ENCODE measurements around the gene GRIP1.

GRIP1 gene

GRCh38 chr12:66693901-66694513, 15.1 kb upstream of the GRIP1 start:
- peak; percentile 91 for FAIRE-seq
- TF ChIP-seq POLR2A (IDR thresholded peaks at IDR 0.05; ENCODE audit: low read depth, low read length), result no peak
- no peak for TF ChIP-seq TAF1 (IDR thresholded peaks at IDR 0.05; ENCODE audit: low read depth, low read length)
- TF ChIP-seq POU2F2 (IDR thresholded peaks at IDR 0.05; ENCODE audit: low read depth, low read length), result no peak
- TF ChIP-seq POLR2AphosphoS5 (IDR thresholded peaks at IDR 0.05; ENCODE audit: low read depth, low read length), result no peak
- no peak for TF ChIP-seq PAX5 (IDR thresholded peaks at IDR 0.05; ENCODE audit: insufficient read depth, low read length, severe bottlenecking)
- TF ChIP-seq SPI1 (IDR thresholded peaks at IDR 0.05; ENCODE audit: low read depth, low read length), result no peak

GRCh38 chr12:66692986-66693385, 14.1 kb upstream of the GRIP1 start:
- DNase-seq (ENCODE audit: insufficient read length, low spot score) (no peak), FAIRE-seq (no peak)
- TF ChIP-seq TAF1 (IDR thresholded peaks at IDR 0.05; ENCODE audit: low read depth, low read length) (no peak), POLR2A (IDR thresholded peaks at IDR 0.05; ENCODE audit: low read depth, low read length) (no peak), POU2F2 (IDR thresholded peaks at IDR 0.05; ENCODE audit: low read depth, low read length) (no peak), POLR2AphosphoS5 (IDR thresholded peaks at IDR 0.05; ENCODE audit: low read depth, low read length) (no peak)

More at GRCh38 chr12:66693901-66694513, 15.1 kb upstream of the GRIP1 start:
- peak; percentile 10 for DNase-seq (ENCODE audit: insufficient read length, low spot score)

GRCh38 chr12:66692170-66692569, 13.3 kb upstream of the GRIP1 start:
- TF ChIP-seq SPI1 (IDR thresholded peaks at IDR 0.05; ENCODE audit: low read depth, low read length), result peak; percentile 29
- no peak for TF ChIP-seq POU2F2 (IDR thresholded peaks at IDR 0.05; ENCODE audit: low read depth, low read length)
- no peak for TF ChIP-seq PAX5 (IDR thresholded peaks at IDR 0.05; ENCODE audit: insufficient read depth, low read length, severe bottlenecking)
- DNase-seq (ENCODE audit: insufficient read length, low spot score) (no peak), FAIRE-seq (peak; percentile 55)

GRCh38 chr12:66688846-66689439, 10.1 kb upstream of the GRIP1 start:
- TF ChIP-seq POU2F2 (IDR thresholded peaks at IDR 0.05; ENCODE audit: low read depth, low read length), result 0 out of 2 replicates have a peak, but pooled peaks have one; percentile 36
- no peak for TF ChIP-seq PAX5 (IDR thresholded peaks at IDR 0.05; ENCODE audit: insufficient read depth, low read length, severe bottlenecking)
- peak; percentile 95 for FAIRE-seq
- DNase-seq (ENCODE audit: insufficient read length, low spot score), result peak; percentile 10

GRCh38 chr12:66684222-66684621, 5.3 kb upstream of the GRIP1 start:
- DNase-seq (ENCODE audit: insufficient read length, low spot score) (no peak), FAIRE-seq (no peak)
- TF ChIP-seq POLR2A (IDR thresholded peaks at IDR 0.05; ENCODE audit: low read depth, low read length), result no peak
- TF ChIP-seq PAX5 (IDR thresholded peaks at IDR 0.05; ENCODE audit: insufficient read depth, low read length, severe bottlenecking), result no peak
- no peak for TF ChIP-seq POLR2AphosphoS5 (IDR thresholded peaks at IDR 0.05; ENCODE audit: low read depth, low read length)
- 0 out of 2 replicates have a peak, but pooled peaks have one; percentile 2 for TF ChIP-seq SPI1 (IDR thresholded peaks at IDR 0.05; ENCODE audit: low read depth, low read length)
- TF ChIP-seq TAF1 (IDR thresholded peaks at IDR 0.05; ENCODE audit: low read depth, low read length), result no peak
- no peak for TF ChIP-seq POU2F2 (IDR thresholded peaks at IDR 0.05; ENCODE audit: low read depth, low read length)

- DNase-seq (ENCODE audit: insufficient read length, low spot score) (no peak), FAIRE-seq (no peak)
- TF ChIP-seq POU2F2 (IDR thresholded peaks at IDR 0.05; ENCODE audit: low read depth, low read length) (no peak), PAX5 (IDR thresholded peaks at IDR 0.05; ENCODE audit: insufficient read depth, low read length, severe bottlenecking) (no peak), TAF1 (IDR thresholded peaks at IDR 0.05; ENCODE audit: low read depth, low read length) (no peak), SPI1 (IDR thresholded peaks at IDR 0.05; ENCODE audit: low read depth, low read length) (no peak), POLR2AphosphoS5 (IDR thresholded peaks at IDR 0.05; ENCODE audit: low read depth, low read length) (no peak), POLR2A (IDR thresholded peaks at IDR 0.05; ENCODE audit: low read depth, low read length) (no peak)
These were observed 4.9 kb upstream of the GRIP1 start for GRCh38 chr12:66683822-66684221.

GRCh38 chr12:66683073-66683472, 4.2 kb upstream of the GRIP1 start:
- TF ChIP-seq SPI1 (IDR thresholded peaks at IDR 0.05; ENCODE audit: low read depth, low read length) (no peak), PAX5 (IDR thresholded peaks at IDR 0.05; ENCODE audit: insufficient read depth, low read length, severe bottlenecking) (no peak), POU2F2 (IDR thresholded peaks at IDR 0.05; ENCODE audit: low read depth, low read length) (no peak), POLR2AphosphoS5 (IDR thresholded peaks at IDR 0.05; ENCODE audit: low read depth, low read length) (no peak)
- DNase-seq (ENCODE audit: insufficient read length, low spot score) (no peak), FAIRE-seq (peak; percentile 52)

GRCh38 chr12:66679461-66680084, 697 bp upstream of the GRIP1 start:
- TF ChIP-seq SPI1 (IDR thresholded peaks at IDR 0.05; ENCODE audit: low read depth, low read length) (no peak), POLR2A (IDR thresholded peaks at IDR 0.05; ENCODE audit: low read depth, low read length) (no peak), POU2F2 (IDR thresholded peaks at IDR 0.05; ENCODE audit: low read depth, low read length) (no peak), TAF1 (IDR thresholded peaks at IDR 0.05; ENCODE audit: low read depth, low read length) (no peak), POLR2AphosphoS5 (IDR thresholded peaks at IDR 0.05; ENCODE audit: low read depth, low read length) (no peak), PAX5 (IDR thresholded peaks at IDR 0.05; ENCODE audit: insufficient read depth, low read length, severe bottlenecking) (no peak)
- no peak for FAIRE-seq
- DNase-seq (ENCODE audit: insufficient read length, low spot score), result no peak

- TF ChIP-seq PAX5 (IDR thresholded peaks at IDR 0.05; ENCODE audit: insufficient read depth, low read length, severe bottlenecking) (no peak), SPI1 (IDR thresholded peaks at IDR 0.05; ENCODE audit: low read depth, low read length) (no peak), POU2F2 (IDR thresholded peaks at IDR 0.05; ENCODE audit: low read depth, low read length) (no peak), TAF1 (IDR thresholded peaks at IDR 0.05; ENCODE audit: low read depth, low read length) (no peak), POLR2AphosphoS5 (IDR thresholded peaks at IDR 0.05; ENCODE audit: low read depth, low read length) (no peak), POLR2A (IDR thresholded peaks at IDR 0.05; ENCODE audit: low read depth, low read length) (no peak)
- DNase-seq (ENCODE audit: insufficient read length, low spot score), result no peak
- no peak for FAIRE-seq
These were observed 2.6 kb downstream of the GRIP1 start for GRCh38 chr12:66676241-66676640.

Measured in GM12891 (cell line).